ENCODE measurements around the gene TMEM169.

TMEM169 gene

GRCh38 chr2:216081487-216082116 lies at the start of gene TMEM169, which contains the start of gene PECR:
Gene TMEM169, plus strand, starts transcription at chr2:216081919. Its CDS starts 14,045 bp downstream, at chr2:216095964.
Gene PECR, minus strand, starts transcription at chr2:216081809. Its CDS starts 68 bp downstream, at chr2:216081741.
- H3K27me3 ChIP-seq (ENCODE audit: control insufficient read depth in 1 of 2, insufficient read depth in 2 of 2, low read length in 2 of 2): no peaks in the 10 kb centered on the region
- no peaks in the 10 kb centered on the region for H3K36me3 ChIP-seq (ENCODE audit: control insufficient read depth in 2 of 2, insufficient read depth in 2 of 2, low read length in 2 of 2)
- H3K27ac ChIP-seq (ENCODE audit: low read length): no peak within 1 kb of the TSS
- H3K4me1 ChIP-seq (ENCODE audit: control insufficient read depth, insufficient read depth, low read length): peaks cover 10% of the 10 kb centered on the region
- H3K9ac ChIP-seq (ENCODE audit: low read length in 2 of 2): peak within 1 kb of the TSS; percentile 68 to 75
- H3K4me3 ChIP-seq (ENCODE audit: low read length in 2 of 2): peak within 1 kb of the TSS; percentile 78 to 90
- H3K9me3 ChIP-seq (ENCODE audit: control insufficient read depth in 2 of 2, low read length in 2 of 2): no peaks in the 10 kb centered on the region

GRCh38 chr2:216031960-216032689 lies 49.6 kb upstream of the TMEM169 start:
- Histone ChIP-seq H3K27ac (ENCODE audit: low read length) (no peak overlapping the region), H3K36me3 (ENCODE audit: control insufficient read depth in 2 of 2, insufficient read depth in 2 of 2, low read length in 2 of 2) (peaks cover 3 to 9% of the 10 kb centered on the region in 2 donors), H3K27me3 (ENCODE audit: control insufficient read depth in 1 of 2, insufficient read depth in 2 of 2, low read length in 2 of 2) (no peaks in the 10 kb centered on the region), H3K4me1 (ENCODE audit: control insufficient read depth, insufficient read depth, low read length) (no peaks in the 10 kb centered on the region), H3K4me3 (ENCODE audit: low read length in 2 of 2) (no peak overlapping the region), H3K9me3 (ENCODE audit: control insufficient read depth in 2 of 2, low read length in 2 of 2) (no peaks in the 10 kb centered on the region), H3K9ac (ENCODE audit: low read length in 2 of 2) (no peak overlapping the region)

GRCh38 chr2:216033403-216033802 lies 48.3 kb upstream of the TMEM169 start:
- Histone ChIP-seq H3K36me3 (ENCODE audit: control insufficient read depth in 2 of 2, insufficient read depth in 2 of 2, low read length in 2 of 2) (peaks cover 3 to 9% of the 10 kb centered on the region in 2 donors), H3K27me3 (ENCODE audit: control insufficient read depth in 1 of 2, insufficient read depth in 2 of 2, low read length in 2 of 2) (no peaks in the 10 kb centered on the region), H3K27ac (ENCODE audit: low read length) (no peak overlapping the region)

GRCh38 chr2:216034065-216034464 lies 47.7 kb upstream of the TMEM169 start:
- Histone ChIP-seq H3K36me3 (ENCODE audit: control insufficient read depth in 2 of 2, insufficient read depth in 2 of 2, low read length in 2 of 2) (peaks cover 3 to 9% of the 10 kb centered on the region in 2 donors), H3K27me3 (ENCODE audit: control insufficient read depth in 1 of 2, insufficient read depth in 2 of 2, low read length in 2 of 2) (no peaks in the 10 kb centered on the region), H3K9me3 (ENCODE audit: control insufficient read depth in 2 of 2, low read length in 2 of 2) (no peaks in the 10 kb centered on the region), H3K9ac (ENCODE audit: low read length in 2 of 2) (no peak overlapping the region), H3K27ac (ENCODE audit: low read length) (no peak overlapping the region), H3K4me1 (ENCODE audit: control insufficient read depth, insufficient read depth, low read length) (no peaks in the 10 kb centered on the region), H3K4me3 (ENCODE audit: low read length in 2 of 2) (no peak overlapping the region)

More at GRCh38 chr2:216033403-216033802, 48.3 kb upstream of the TMEM169 start:
- Histone ChIP-seq H3K4me1 (ENCODE audit: control insufficient read depth, insufficient read depth, low read length) (no peaks in the 10 kb centered on the region), H3K9ac (ENCODE audit: low read length in 2 of 2) (no peak overlapping the region), H3K4me3 (ENCODE audit: low read length in 2 of 2) (no peak overlapping the region), H3K9me3 (ENCODE audit: control insufficient read depth in 2 of 2, low read length in 2 of 2) (no peaks in the 10 kb centered on the region)

GRCh38 chr2:216039918-216040317 lies 41.8 kb upstream of the TMEM169 start:
- H3K27ac ChIP-seq (ENCODE audit: low read length): no peak overlapping the region
- H3K9me3 ChIP-seq (ENCODE audit: control insufficient read depth in 2 of 2, low read length in 2 of 2): no peaks in the 10 kb centered on the region
- no peaks in the 10 kb centered on the region for H3K4me1 ChIP-seq (ENCODE audit: control insufficient read depth, insufficient read depth, low read length)
- H3K27me3 ChIP-seq (ENCODE audit: control insufficient read depth in 1 of 2, insufficient read depth in 2 of 2, low read length in 2 of 2): no peaks in the 10 kb centered on the region
- peaks cover 6 to 22% of the 10 kb centered on the region in 2 donors for H3K36me3 ChIP-seq (ENCODE audit: control insufficient read depth in 2 of 2, insufficient read depth in 2 of 2, low read length in 2 of 2)
- H3K4me3 ChIP-seq (ENCODE audit: low read length in 2 of 2): no peak overlapping the region
- no peak overlapping the region for H3K9ac ChIP-seq (ENCODE audit: low read length in 2 of 2)

GRCh38 chr2:216041438-216041837 lies 40.3 kb upstream of the TMEM169 start:
- H3K36me3 ChIP-seq (ENCODE audit: control insufficient read depth in 2 of 2, insufficient read depth in 2 of 2, low read length in 2 of 2): peaks cover 6 to 20% of the 10 kb centered on the region in 2 donors
- H3K27me3 ChIP-seq (ENCODE audit: control insufficient read depth in 1 of 2, insufficient read depth in 2 of 2, low read length in 2 of 2): no peaks in the 10 kb centered on the region
- no peak overlapping the region for H3K27ac ChIP-seq (ENCODE audit: low read length)
- no peak overlapping the region for H3K9ac ChIP-seq (ENCODE audit: low read length in 2 of 2)
- H3K9me3 ChIP-seq (ENCODE audit: control insufficient read depth in 2 of 2, low read length in 2 of 2): no peaks in the 10 kb centered on the region
- no peak overlapping the region for H3K4me3 ChIP-seq (ENCODE audit: low read length in 2 of 2)
- no peaks in the 10 kb centered on the region for H3K4me1 ChIP-seq (ENCODE audit: control insufficient read depth, insufficient read depth, low read length)

- Histone ChIP-seq H3K27ac (ENCODE audit: low read length) (no peak overlapping the region), H3K27me3 (ENCODE audit: control insufficient read depth in 1 of 2, insufficient read depth in 2 of 2, low read length in 2 of 2) (no peaks in the 10 kb centered on the region), H3K4me3 (ENCODE audit: low read length in 2 of 2) (no peak overlapping the region), H3K9ac (ENCODE audit: low read length in 2 of 2) (no peak overlapping the region), H3K36me3 (ENCODE audit: control insufficient read depth in 2 of 2, insufficient read depth in 2 of 2, low read length in 2 of 2) (peaks cover 6 to 17% of the 10 kb centered on the region in 2 donors), H3K9me3 (ENCODE audit: control insufficient read depth in 2 of 2, low read length in 2 of 2) (no peaks in the 10 kb centered on the region), H3K4me1 (ENCODE audit: control insufficient read depth, insufficient read depth, low read length) (no peaks in the 10 kb centered on the region)
Measured at GRCh38 chr2:216043949-216044348, 37.8 kb upstream of the TMEM169 start.

- Histone ChIP-seq H3K9ac (ENCODE audit: low read length in 2 of 2) (no peak overlapping the region), H3K36me3 (ENCODE audit: control insufficient read depth in 2 of 2, insufficient read depth in 2 of 2, low read length in 2 of 2) (peaks cover 6 to 13% of the 10 kb centered on the region in 2 donors), H3K4me3 (ENCODE audit: low read length in 2 of 2) (no peak overlapping the region), H3K4me1 (ENCODE audit: control insufficient read depth, insufficient read depth, low read length) (no peaks in the 10 kb centered on the region), H3K27ac (ENCODE audit: low read length) (no peak overlapping the region), H3K27me3 (ENCODE audit: control insufficient read depth in 1 of 2, insufficient read depth in 2 of 2, low read length in 2 of 2) (no peaks in the 10 kb centered on the region), H3K9me3 (ENCODE audit: control insufficient read depth in 2 of 2, low read length in 2 of 2) (no peaks in the 10 kb centered on the region)
Measured at GRCh38 chr2:216044883-216045486, 36.7 kb upstream of the TMEM169 start.

GRCh38 chr2:216047397-216047796 lies 34.3 kb upstream of the TMEM169 start:
- Histone ChIP-seq H3K27me3 (ENCODE audit: control insufficient read depth in 1 of 2, insufficient read depth in 2 of 2, low read length in 2 of 2) (no peaks in the 10 kb centered on the region), H3K9ac (ENCODE audit: low read length in 2 of 2) (no peak overlapping the region), H3K27ac (ENCODE audit: low read length) (no peak overlapping the region), H3K36me3 (ENCODE audit: control insufficient read depth in 2 of 2, insufficient read depth in 2 of 2, low read length in 2 of 2) (peaks cover 1 to 13% of the 10 kb centered on the region in 2 donors), H3K4me1 (ENCODE audit: control insufficient read depth, insufficient read depth, low read length) (no peaks in the 10 kb centered on the region), H3K4me3 (ENCODE audit: low read length in 2 of 2) (no peak overlapping the region), H3K9me3 (ENCODE audit: control insufficient read depth in 2 of 2, low read length in 2 of 2) (no peaks in the 10 kb centered on the region)

GRCh38 chr2:216049452-216049851 lies 32.3 kb upstream of the TMEM169 start:
- H3K9ac ChIP-seq (ENCODE audit: low read length in 2 of 2): no peak overlapping the region
- H3K4me3 ChIP-seq (ENCODE audit: low read length in 2 of 2): no peak overlapping the region
- no peak overlapping the region for H3K27ac ChIP-seq (ENCODE audit: low read length)
- no peaks in the 10 kb centered on the region for H3K9me3 ChIP-seq (ENCODE audit: control insufficient read depth in 2 of 2, low read length in 2 of 2)
- H3K4me1 ChIP-seq (ENCODE audit: control insufficient read depth, insufficient read depth, low read length): no peaks in the 10 kb centered on the region
- no peaks in the 10 kb centered on the region for H3K27me3 ChIP-seq (ENCODE audit: control insufficient read depth in 1 of 2, insufficient read depth in 2 of 2, low read length in 2 of 2)
- peaks cover 0 to 6% of the 10 kb centered on the region in 2 donors for H3K36me3 ChIP-seq (ENCODE audit: control insufficient read depth in 2 of 2, insufficient read depth in 2 of 2, low read length in 2 of 2)
